Osteocyte (in vitro differentiated cells): ENCODE data around the gene CNKSR3. TPM values are rescaled to one million over a fixed set of nuclear protein-coding genes. Genes with fewer than 3 reads are reported as not detected.

Experiments used
- DNase-seq: peaks from one replicate; pipeline ENCODE4 v3.0.0; 2021; ENCODE audit warnings: mixed read lengths; ENCODE audit not compliant: unreplicated experiment; ENCODE audit errors: extremely low spot score
- H3K27ac Mint-ChIP-seq: one replicate; pipeline ENCODE4 v1.8.0; 2021; ENCODE audit warnings: mild to moderate bottlenecking, mixed read lengths; ENCODE audit not compliant: unreplicated experiment
- H3K27me3 Mint-ChIP-seq: one replicate; pipeline ENCODE4 v1.8.0; 2021; ENCODE audit warnings: mixed read lengths; ENCODE audit not compliant: unreplicated experiment
- H3K36me3 Mint-ChIP-seq: one replicate; pipeline ENCODE4 v1.8.0; 2021; ENCODE audit warnings: mixed read lengths; ENCODE audit not compliant: unreplicated experiment
- H3K4me1 Mint-ChIP-seq: one replicate; pipeline ENCODE4 v1.8.0; 2021; ENCODE audit warnings: mixed read lengths; ENCODE audit not compliant: unreplicated experiment
- H3K4me3 Mint-ChIP-seq: one replicate; pipeline ENCODE4 v1.8.0; 2021; ENCODE audit warnings: mild to moderate bottlenecking, moderate library complexity, mixed read lengths; ENCODE audit not compliant: unreplicated experiment
- H3K9me3 Mint-ChIP-seq: one replicate; pipeline ENCODE4 v1.8.0; 2021; ENCODE audit warnings: mixed read lengths; ENCODE audit not compliant: unreplicated experiment
- total RNA-seq: library from RNA; stranded (reverse); gene quantifications from 2 replicates; pipeline ENCODE4 v1.2.1, GENCODE V29; 2021
- TF ChIP-seq, protein P1 (sequence below): fragments of 200-600 bp; sonication (generic); IDR thresholded peaks from 2 replicates; pipeline ENCODE4 v1.5.0; 2021; ENCODE audit warnings: antibody characterized with exemption, mild to moderate bottlenecking, moderate library complexity

The CNKSR3 gene
- total RNA-seq, 1 donor from 2014 or later: 14.6 TPM

DNA sequence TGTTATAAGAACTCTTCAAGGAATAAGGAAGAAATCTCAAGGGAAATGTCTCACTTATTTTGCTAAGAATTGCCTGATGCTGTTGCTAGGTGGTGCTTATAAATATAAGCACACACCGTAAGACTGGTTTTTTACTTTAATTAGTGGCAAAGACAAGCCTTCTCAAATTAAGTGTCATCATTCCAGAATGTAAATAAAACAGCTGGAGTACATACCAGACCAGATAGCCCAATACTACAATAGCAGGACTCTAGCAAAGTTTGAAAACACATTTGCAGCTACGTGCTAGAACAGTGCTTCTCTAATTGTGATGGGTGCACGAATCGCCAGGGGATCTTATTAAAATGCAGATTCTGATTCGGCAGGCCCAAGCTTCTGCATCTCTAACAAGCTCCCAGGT is 6.8 kb downstream of the CNKSR3 start:
- no peak for DNase-seq
- H3K36me3 Mint-ChIP-seq: peaks cover 3% of the 10 kb centered on the region
- TF ChIP-seq, protein P1, sequence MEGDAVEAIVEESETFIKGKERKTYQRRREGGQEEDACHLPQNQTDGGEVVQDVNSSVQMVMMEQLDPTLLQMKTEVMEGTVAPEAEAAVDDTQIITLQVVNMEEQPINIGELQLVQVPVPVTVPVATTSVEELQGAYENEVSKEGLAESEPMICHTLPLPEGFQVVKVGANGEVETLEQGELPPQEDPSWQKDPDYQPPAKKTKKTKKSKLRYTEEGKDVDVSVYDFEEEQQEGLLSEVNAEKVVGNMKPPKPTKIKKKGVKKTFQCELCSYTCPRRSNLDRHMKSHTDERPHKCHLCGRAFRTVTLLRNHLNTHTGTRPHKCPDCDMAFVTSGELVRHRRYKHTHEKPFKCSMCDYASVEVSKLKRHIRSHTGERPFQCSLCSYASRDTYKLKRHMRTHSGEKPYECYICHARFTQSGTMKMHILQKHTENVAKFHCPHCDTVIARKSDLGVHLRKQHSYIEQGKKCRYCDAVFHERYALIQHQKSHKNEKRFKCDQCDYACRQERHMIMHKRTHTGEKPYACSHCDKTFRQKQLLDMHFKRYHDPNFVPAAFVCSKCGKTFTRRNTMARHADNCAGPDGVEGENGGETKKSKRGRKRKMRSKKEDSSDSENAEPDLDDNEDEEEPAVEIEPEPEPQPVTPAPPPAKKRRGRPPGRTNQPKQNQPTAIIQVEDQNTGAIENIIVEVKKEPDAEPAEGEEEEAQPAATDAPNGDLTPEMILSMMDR: no peak
- H3K4me1 Mint-ChIP-seq: peaks cover 23% of the 10 kb centered on the region
- H3K27ac Mint-ChIP-seq: no peak overlapping the region
- no peaks in the 10 kb centered on the region for H3K27me3 Mint-ChIP-seq
- no peaks in the 10 kb centered on the region for H3K9me3 Mint-ChIP-seq
- no peak overlapping the region for H3K4me3 Mint-ChIP-seq

DNA sequence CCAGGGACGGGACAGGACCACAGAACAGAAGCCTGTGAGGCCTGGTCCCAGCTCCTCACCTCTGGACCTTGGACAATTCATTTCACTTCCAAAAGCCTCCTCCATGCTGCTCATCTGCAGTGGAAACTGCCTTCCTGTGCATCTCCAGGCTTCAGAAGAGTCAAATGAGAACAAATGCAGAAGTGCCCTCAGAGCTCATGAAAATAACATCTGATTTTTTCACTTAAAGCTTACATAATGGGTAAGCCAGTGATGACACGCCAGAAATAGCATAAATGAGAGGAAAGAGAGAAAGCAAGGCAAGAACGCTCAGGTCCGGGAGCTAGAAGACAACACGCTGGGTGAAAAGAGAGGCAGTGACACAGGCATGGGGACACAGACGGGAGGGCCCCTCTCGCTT is 7.9 kb downstream of the CNKSR3 start:
- Mint-ChIP-seq H3K27me3 (no peaks in the 10 kb centered on the region), H3K4me1 (peaks cover 13% of the 10 kb centered on the region), H3K4me3 (no peak overlapping the region), H3K27ac (no peak overlapping the region), H3K36me3 (peaks cover 4% of the 10 kb centered on the region), H3K9me3 (no peaks in the 10 kb centered on the region)
- TF ChIP-seq, protein P1: no peak
- no peak for DNase-seq

DNA sequence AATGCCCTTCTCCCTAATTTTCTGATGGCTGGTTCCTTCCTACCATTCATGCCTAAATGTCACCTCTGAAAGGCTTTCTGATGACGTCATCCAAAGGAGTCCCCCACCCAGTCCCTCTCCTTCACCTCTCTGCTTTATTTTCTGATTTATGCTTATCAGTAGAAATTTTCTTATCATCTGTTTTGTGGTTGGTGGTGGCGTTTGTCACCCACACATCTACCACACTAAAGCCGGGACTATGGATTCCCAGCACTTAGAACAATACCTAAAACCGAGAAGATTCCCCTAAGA is 9.0 kb downstream of the CNKSR3 start:
- Mint-ChIP-seq H3K27me3 (no peaks in the 10 kb centered on the region), H3K36me3 (peaks cover 4% of the 10 kb centered on the region), H3K9me3 (no peaks in the 10 kb centered on the region), H3K4me3 (no peak overlapping the region), H3K4me1 (peaks cover 11% of the 10 kb centered on the region), H3K27ac (no peak overlapping the region)
- DNase-seq: no peak
- TF ChIP-seq, protein P1: no peak

DNA sequence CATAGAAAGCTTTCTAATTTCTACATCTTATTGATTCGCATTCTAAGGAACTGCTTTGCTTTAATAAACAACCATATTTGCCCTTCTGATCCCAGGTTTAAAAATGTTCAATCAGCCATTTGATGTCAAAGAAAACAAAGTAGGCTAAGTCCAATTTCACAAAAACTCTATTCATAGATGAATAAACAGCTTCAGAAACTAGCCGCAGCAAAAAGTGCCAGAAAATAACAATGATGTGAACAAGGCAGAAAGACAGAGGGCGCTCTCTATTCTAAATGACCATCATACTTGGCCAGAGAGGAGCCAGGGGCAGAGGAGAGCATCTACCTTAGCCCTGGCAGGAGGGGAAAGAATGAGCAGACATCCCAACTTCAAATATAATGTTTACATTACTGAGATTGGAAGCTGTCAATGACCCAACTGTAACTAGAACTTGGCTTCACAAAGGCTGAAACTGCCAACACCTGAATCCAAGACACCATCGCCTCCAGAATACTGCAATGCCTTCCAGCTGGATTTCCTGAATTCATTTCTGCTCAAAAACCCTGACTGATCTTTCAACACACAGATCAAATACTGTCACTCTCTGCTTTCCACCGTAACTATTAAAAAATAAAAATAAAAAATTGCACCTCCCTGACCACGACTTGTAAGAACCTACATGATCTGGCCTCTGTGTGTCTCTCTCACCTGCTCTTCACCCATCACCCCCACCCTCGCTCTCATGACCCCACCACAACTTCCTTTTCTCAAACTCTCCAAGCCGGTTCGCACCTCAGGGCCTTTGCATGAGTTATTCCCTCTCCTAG is 9.5 kb downstream of the CNKSR3 start:
- DNase-seq: no peak
- H3K36me3 Mint-ChIP-seq: peaks cover 5% of the 10 kb centered on the region
- H3K9me3 Mint-ChIP-seq: no peaks in the 10 kb centered on the region
- TF ChIP-seq, protein P1: peak; percentile 54
- no peak overlapping the region for H3K4me3 Mint-ChIP-seq
- peak overlapping the region; percentile 33 for H3K27ac Mint-ChIP-seq
- H3K4me1 Mint-ChIP-seq: peaks cover 10% of the 10 kb centered on the region
- no peaks in the 10 kb centered on the region for H3K27me3 Mint-ChIP-seq

DNA sequence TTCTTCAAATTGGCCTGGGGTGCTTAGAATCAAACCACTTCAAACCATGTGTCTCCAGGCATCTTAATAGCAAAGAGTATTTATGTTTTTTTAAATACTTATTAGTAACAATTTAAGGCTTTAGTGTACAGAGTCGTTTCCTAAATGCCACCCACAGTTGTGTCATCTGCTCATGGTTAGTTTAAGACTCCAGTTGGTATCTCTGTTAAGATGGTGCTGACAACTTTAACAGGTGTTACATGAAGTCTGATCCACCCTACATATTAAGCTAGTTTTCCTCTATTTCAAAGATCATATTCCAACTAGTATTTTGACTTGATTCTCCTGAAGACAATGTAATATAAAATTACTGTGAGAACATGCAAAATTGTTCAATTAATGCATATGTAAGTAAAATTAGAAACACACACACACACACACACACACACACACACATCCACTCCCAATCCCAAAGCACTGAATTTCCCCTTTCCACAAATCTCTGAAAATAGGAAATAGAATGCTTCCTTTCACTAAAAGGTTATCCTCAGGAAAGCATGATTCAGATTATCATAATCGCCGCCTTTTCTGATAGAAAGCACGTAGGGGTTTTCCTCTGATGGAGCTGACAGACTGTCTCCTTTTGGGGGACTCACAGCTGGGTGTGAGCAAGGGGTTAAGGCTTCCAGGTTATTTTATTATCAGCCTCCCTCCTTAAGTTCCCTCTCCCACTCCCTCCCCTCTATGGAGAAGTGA is 10.5 kb downstream of the CNKSR3 start:
- no peak overlapping the region for H3K27ac Mint-ChIP-seq
- no peak overlapping the region for H3K4me3 Mint-ChIP-seq

More for the DNA sequence above, 10.5 kb downstream of the CNKSR3 start:
- TF ChIP-seq, protein P1: no peak
- DNase-seq: no peak
- peaks cover 7% of the 10 kb centered on the region for H3K36me3 Mint-ChIP-seq
- peaks cover 9% of the 10 kb centered on the region for H3K4me1 Mint-ChIP-seq
- no peaks in the 10 kb centered on the region for H3K27me3 Mint-ChIP-seq
- H3K9me3 Mint-ChIP-seq: no peaks in the 10 kb centered on the region
